Adrenal gland (tissue), 5 donors: ENCODE results near the gene HSPB1.

ENCODE experiments used
- POLR2A ChIP-seq, 2 donors: fragments of 450-650 bp; IDR thresholded peaks; one replicate each; pipeline ENCODE4 v1.6.1; 2017; ENCODE audit warnings: antibody characterized with exemption in 2 of 2, mild to moderate bottlenecking in 2 of 2, moderate library complexity in 1 of 2
- TF ChIP-seq, protein P1 (sequence below), 6 experiments: fragments of 450-650 bp in 4 of 6; fragments of 200-600 bp in 2 of 6; sonication (generic) in 1 of 6; IDR thresholded peaks; 1 replicate in 5 of 6; 2 replicates in 1 of 6; pipeline versions ENCODE4 v1.5.1 to v1.8.0; 2016 to 2021; ENCODE audit warnings: antibody characterized with exemption in 6 of 6, mild to moderate bottlenecking in 2 of 6, moderate library complexity in 1 of 6
- donor health status: DM: no; HTN: no; CAD: no.

DNA sequence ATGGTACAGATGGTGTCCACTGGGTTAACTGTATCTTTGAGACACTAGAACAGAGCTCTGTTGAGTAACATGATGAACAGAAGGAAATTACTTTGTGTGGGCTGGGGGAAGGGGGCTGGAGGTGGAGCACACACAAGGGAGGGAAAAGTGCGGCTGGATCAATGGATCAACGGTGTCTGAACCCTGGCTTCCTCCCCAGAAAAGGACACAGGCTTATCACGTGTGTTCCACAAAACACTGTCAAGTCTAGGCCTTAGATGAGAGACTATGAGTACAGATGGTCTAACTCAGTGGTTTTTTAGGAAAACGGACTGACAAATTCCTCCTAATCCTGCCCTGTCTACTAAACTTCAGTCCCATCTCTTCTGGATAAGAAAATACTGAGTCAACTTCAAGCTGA, 27.8 kb downstream of the HSPB1 start:
- TF ChIP-seq POLR2A (IDR thresholded peaks at IDR 0.05): no peak
- TF ChIP-seq, protein P1, sequence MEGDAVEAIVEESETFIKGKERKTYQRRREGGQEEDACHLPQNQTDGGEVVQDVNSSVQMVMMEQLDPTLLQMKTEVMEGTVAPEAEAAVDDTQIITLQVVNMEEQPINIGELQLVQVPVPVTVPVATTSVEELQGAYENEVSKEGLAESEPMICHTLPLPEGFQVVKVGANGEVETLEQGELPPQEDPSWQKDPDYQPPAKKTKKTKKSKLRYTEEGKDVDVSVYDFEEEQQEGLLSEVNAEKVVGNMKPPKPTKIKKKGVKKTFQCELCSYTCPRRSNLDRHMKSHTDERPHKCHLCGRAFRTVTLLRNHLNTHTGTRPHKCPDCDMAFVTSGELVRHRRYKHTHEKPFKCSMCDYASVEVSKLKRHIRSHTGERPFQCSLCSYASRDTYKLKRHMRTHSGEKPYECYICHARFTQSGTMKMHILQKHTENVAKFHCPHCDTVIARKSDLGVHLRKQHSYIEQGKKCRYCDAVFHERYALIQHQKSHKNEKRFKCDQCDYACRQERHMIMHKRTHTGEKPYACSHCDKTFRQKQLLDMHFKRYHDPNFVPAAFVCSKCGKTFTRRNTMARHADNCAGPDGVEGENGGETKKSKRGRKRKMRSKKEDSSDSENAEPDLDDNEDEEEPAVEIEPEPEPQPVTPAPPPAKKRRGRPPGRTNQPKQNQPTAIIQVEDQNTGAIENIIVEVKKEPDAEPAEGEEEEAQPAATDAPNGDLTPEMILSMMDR (IDR thresholded peaks at IDR 0.05): no peak
